Neuronal stem cell (in vitro differentiated cells): ENCODE measurements around the gene SNAI1.

Source experiments
- DNase-seq: peaks from one replicate; pipeline ENCODE4 v3.0.0-alpha.2; 2013; ENCODE audit warnings: low spot score
- H2AFZ ChIP-seq: one replicate; pipeline ENCODE4 v1.6.1; 2013; ENCODE audit warnings: mild to moderate bottlenecking, low read length, inconsistent platforms
- H2AK5ac ChIP-seq: 2 replicates; pipeline ENCODE4 v1.6.1; 2013; ENCODE audit warnings: low read depth, mild to moderate bottlenecking, inconsistent platforms, low read length, moderate library complexity, mixed read lengths
- H2BK120ac ChIP-seq: 2 replicates; pipeline ENCODE4 v1.6.1; 2013; ENCODE audit warnings: low read depth, mild to moderate bottlenecking, inconsistent platforms, low read length, moderate library complexity, mixed read lengths
- H2BK12ac ChIP-seq: one replicate; pipeline ENCODE4 v1.6.1; 2013; ENCODE audit warnings: low read length, inconsistent platforms
- H2BK15ac ChIP-seq: 2 replicates; pipeline ENCODE4 v1.6.1; 2013; ENCODE audit warnings: mild to moderate bottlenecking, low read length, inconsistent platforms, mixed read lengths
- H2BK5ac ChIP-seq: one replicate; pipeline ENCODE4 v1.6.1; 2013; ENCODE audit warnings: inconsistent platforms, mild to moderate bottlenecking, low read length, moderate library complexity
- H3K14ac ChIP-seq: one replicate; pipeline ENCODE4 v1.6.1; 2013; ENCODE audit warnings: low read length, inconsistent platforms
- H3K18ac ChIP-seq: 2 replicates; pipeline ENCODE4 v1.6.1; 2013; ENCODE audit warnings: low read length, inconsistent platforms
- H3K23ac ChIP-seq: 2 replicates; pipeline ENCODE4 v1.6.1; 2013; ENCODE audit warnings: low read depth, mild to moderate bottlenecking, mixed read lengths, low read length, inconsistent platforms; ENCODE audit not compliant: poor library complexity
- H3K27ac ChIP-seq: replicated peaks from 3 replicates; pipeline ENCODE4 v1.5.1; 2013; ENCODE audit warnings: low read length, inconsistent platforms
- H3K27me3 ChIP-seq, 3 experiments: 2 replicates each; pipeline ENCODE4 v1.6.1; 2013; ENCODE audit warnings: low read length in 3 of 3, mild to moderate bottlenecking in 2 of 3, inconsistent platforms in 1 of 3, low read depth in 1 of 3, mixed read lengths in 1 of 3, moderate library complexity in 1 of 3; ENCODE audit not compliant: control insufficient read depth in 3 of 3, insufficient read depth in 3 of 3
- H3K36me3 ChIP-seq, 2 donors: replicated peaks in 1 of 2; 2 replicates each; pipeline ENCODE4 v1.6.1; 2013; ENCODE audit warnings: low read length in 2 of 2; ENCODE audit not compliant: control insufficient read depth in 2 of 2, insufficient read depth in 2 of 2
- H3K4ac ChIP-seq: 2 replicates; pipeline ENCODE4 v1.6.1; 2013; ENCODE audit warnings: inconsistent platforms, mild to moderate bottlenecking, low read length, moderate library complexity
- H3K4me1 ChIP-seq, 2 donors: 1 replicate in 1 of 2; 2 replicates in 1 of 2; pipeline ENCODE4 v1.6.1; 2013; ENCODE audit warnings: low read length in 2 of 2, low read depth in 1 of 2; ENCODE audit not compliant: control insufficient read depth in 2 of 2, insufficient read depth in 1 of 2
- H3K4me2 ChIP-seq: one replicate; pipeline ENCODE4 v1.6.1; 2013; ENCODE audit warnings: mild to moderate bottlenecking, low read length, inconsistent platforms; ENCODE audit not compliant: insufficient read depth, poor library complexity, severe bottlenecking
- H3K4me3 ChIP-seq, 2 donors: 2 replicates each; pipeline ENCODE4 v1.5.1; 2013; ENCODE audit warnings: low read length in 2 of 2, mild to moderate bottlenecking in 2 of 2, inconsistent platforms in 1 of 2, moderate library complexity in 1 of 2
- H3K79me1 ChIP-seq: one replicate; pipeline ENCODE4 v1.6.1; 2013; ENCODE audit warnings: low read depth, mild to moderate bottlenecking, inconsistent platforms, low read length, moderate library complexity
- H3K9ac ChIP-seq: one replicate; pipeline ENCODE4 v1.6.1; 2013; ENCODE audit warnings: mild to moderate bottlenecking, low read depth, low read length, inconsistent platforms; ENCODE audit not compliant: poor library complexity
- H3K9me3 ChIP-seq, 2 donors: replicated peaks in 1 of 2; 2 replicates each; pipeline versions ENCODE3 to v1.6.1; 2013; ENCODE audit warnings: low read length in 2 of 2, mild to moderate bottlenecking in 2 of 2, inconsistent platforms in 1 of 2, low read depth in 1 of 2, mixed read lengths in 1 of 2, moderate library complexity in 1 of 2; ENCODE audit not compliant: control insufficient read depth in 2 of 2, insufficient read depth in 1 of 2
- H4K8ac ChIP-seq: one replicate; pipeline ENCODE4 v1.6.1; 2013; ENCODE audit warnings: low read depth, mild to moderate bottlenecking, inconsistent platforms, low read length, moderate library complexity
- H4K91ac ChIP-seq: one replicate; pipeline ENCODE4 v1.6.1; 2013; ENCODE audit warnings: low read length, low read depth, mild to moderate bottlenecking, inconsistent platforms; ENCODE audit not compliant: poor library complexity
- WGBS, 2 donors: extraction: QIAGEN DNeasy Blood & Tissue Kit; methylation state at CpG; one replicate each; pipeline ENCODE4 v1.1.7; 2013; ENCODE audit warnings: missing lambda C conversion rate in 2 of 2, mixed read lengths in 1 of 2; ENCODE audit not compliant: insufficient read length in 2 of 2, insufficient replicate concordance in 1 of 2; ENCODE audit errors: extremely low coverage in 2 of 2; 5-methylcytosine and 5-hydroxymethylcytosine counted together

SNAI1 gene

DNA sequence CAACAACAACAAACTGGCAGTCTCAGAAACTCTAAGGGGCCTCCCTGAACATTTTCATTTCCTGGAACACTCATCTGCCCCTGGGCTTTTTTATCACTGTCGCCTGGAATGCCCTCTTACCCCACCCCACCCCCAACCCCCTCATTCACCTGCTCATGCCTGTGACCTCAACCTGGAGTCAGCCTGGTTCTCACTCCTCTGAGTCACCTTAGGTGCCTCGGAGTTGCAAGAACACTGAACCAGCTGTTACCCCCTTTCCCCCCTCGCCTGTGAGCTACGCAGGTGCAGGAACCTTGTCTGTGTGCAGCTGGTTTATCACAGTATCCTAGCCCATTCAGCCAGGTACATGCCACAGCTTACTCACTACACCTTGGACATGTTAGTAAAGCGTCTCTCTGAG is 12.8 kb upstream of the SNAI1 start:
- no peak overlapping the region for H3K4me3 ChIP-seq
- H4K8ac ChIP-seq = no peak overlapping the region
- no peak overlapping the region for H3K18ac ChIP-seq
- no peak overlapping the region for H2BK12ac ChIP-seq
- no peak overlapping the region for H3K9ac ChIP-seq
- H3K79me1 ChIP-seq = no peaks in the 10 kb centered on the region
- peaks cover 0 to 2% of the 10 kb centered on the region in 2 donors for H3K4me1 ChIP-seq
- no peak overlapping the region for H2AK5ac ChIP-seq
- WGBS, 2 donors = no CpG with 5 or more reads among the region's 5 CpGs
- H3K4me2 ChIP-seq = no peak overlapping the region
- no peak overlapping the region for H3K27ac ChIP-seq
- peak overlapping the region; percentile 56 for H3K14ac ChIP-seq
- no peaks in the 10 kb centered on the region for H3K9me3 ChIP-seq
- H4K91ac ChIP-seq = no peak overlapping the region
- no peak overlapping the region for H2BK15ac ChIP-seq
- H3K27me3 ChIP-seq = no peaks in the 10 kb centered on the region
- H2AFZ ChIP-seq = no peak overlapping the region
- no peaks in the 10 kb centered on the region for H3K36me3 ChIP-seq
- H2BK120ac ChIP-seq = no peak overlapping the region
- no peak for DNase-seq
- no peak overlapping the region for H2BK5ac ChIP-seq
- H3K4ac ChIP-seq = no peak overlapping the region
- H3K23ac ChIP-seq = no peak overlapping the region

DNA sequence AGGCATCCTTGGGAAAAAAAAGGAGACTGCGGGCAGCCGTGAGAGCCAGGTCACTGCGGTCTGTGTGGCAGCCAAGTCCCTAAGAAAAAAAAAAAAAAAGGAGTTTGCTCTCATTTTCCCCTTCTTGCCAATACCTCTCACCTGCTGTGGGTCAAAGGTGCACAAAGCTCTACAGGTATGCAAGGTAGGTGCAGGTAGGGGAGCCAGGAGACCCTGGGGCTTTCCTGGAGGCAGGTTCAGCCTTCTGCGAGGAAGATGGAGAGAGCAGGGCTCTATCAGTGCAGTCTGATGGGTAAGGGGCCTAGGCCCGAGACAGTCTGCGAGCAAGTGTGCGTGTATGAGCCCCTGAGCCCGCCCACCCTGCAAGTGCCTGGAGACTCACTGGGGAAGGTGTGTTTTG is 12.3 kb upstream of the SNAI1 start:
- Histone ChIP-seq H3K23ac (no peak overlapping the region), H3K36me3 (no peaks in the 10 kb centered on the region), H2AK5ac (no peak overlapping the region), H3K27ac (no peak overlapping the region), H3K14ac (no peak overlapping the region), H2BK120ac (no peak overlapping the region), H3K4me3 (no peak overlapping the region), H2BK12ac (no peak overlapping the region), H3K79me1 (no peaks in the 10 kb centered on the region), H3K4ac (no peak overlapping the region), H3K9ac (no peak overlapping the region), H2BK15ac (no peak overlapping the region), H3K4me2 (no peak overlapping the region), H4K91ac (no peak overlapping the region), H3K27me3 (no peaks in the 10 kb centered on the region), H2BK5ac (no peak overlapping the region), H3K4me1 (peaks cover 0 to 2% of the 10 kb centered on the region in 2 donors), H4K8ac (no peak overlapping the region), H3K9me3 (no peaks in the 10 kb centered on the region), H2AFZ (no peak overlapping the region), H3K18ac (no peak overlapping the region)
- DNase-seq = no peak
- no CpG with 5 or more reads among the region's 8 CpGs for WGBS, 2 donors

DNA sequence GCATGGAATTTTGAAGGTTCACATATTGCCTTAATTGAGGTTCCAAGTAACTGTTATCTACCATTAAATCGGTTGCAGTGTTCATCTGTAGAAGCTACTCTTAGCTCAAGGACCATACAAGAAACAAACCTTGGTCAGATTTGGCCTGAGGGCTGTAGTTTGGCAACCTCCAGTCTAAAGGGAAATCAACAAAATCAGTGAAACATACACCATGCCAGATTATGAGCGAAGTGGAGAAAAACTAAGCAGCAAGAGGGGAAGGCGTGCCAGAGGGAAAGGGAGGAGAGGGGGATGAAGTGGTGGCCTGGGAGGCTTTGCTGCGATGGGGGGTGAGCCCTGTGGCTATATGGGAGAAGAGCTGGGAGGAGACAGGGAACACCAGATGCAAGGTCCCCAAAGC is 8.8 kb upstream of the SNAI1 start:
- no peak overlapping the region for H3K4me3 ChIP-seq
- no peaks in the 10 kb centered on the region for H3K36me3 ChIP-seq
- H3K14ac ChIP-seq = no peak overlapping the region
- no CpG with 5 or more reads among the region's 4 CpGs for WGBS, 2 donors
- no peak overlapping the region for H2AFZ ChIP-seq
- H3K4me2 ChIP-seq = no peak overlapping the region
- DNase-seq = no peak
- no peak overlapping the region for H2AK5ac ChIP-seq
- H3K4me1 ChIP-seq = peaks cover 0 to 2% of the 10 kb centered on the region in 2 donors
- H2BK15ac ChIP-seq = no peak overlapping the region
- H4K91ac ChIP-seq = no peak overlapping the region
- no peaks in the 10 kb centered on the region for H3K79me1 ChIP-seq
- H3K27ac ChIP-seq = no peak overlapping the region
- H2BK5ac ChIP-seq = no peak overlapping the region
- no peak overlapping the region for H3K23ac ChIP-seq
- no peaks in the 10 kb centered on the region for H3K27me3 ChIP-seq
- no peaks in the 10 kb centered on the region for H3K9me3 ChIP-seq
- H2BK12ac ChIP-seq = no peak overlapping the region
- H3K9ac ChIP-seq = no peak overlapping the region
- H3K4ac ChIP-seq = no peak overlapping the region
- no peak overlapping the region for H2BK120ac ChIP-seq
- no peak overlapping the region for H3K18ac ChIP-seq
- H4K8ac ChIP-seq = no peak overlapping the region

DNA sequence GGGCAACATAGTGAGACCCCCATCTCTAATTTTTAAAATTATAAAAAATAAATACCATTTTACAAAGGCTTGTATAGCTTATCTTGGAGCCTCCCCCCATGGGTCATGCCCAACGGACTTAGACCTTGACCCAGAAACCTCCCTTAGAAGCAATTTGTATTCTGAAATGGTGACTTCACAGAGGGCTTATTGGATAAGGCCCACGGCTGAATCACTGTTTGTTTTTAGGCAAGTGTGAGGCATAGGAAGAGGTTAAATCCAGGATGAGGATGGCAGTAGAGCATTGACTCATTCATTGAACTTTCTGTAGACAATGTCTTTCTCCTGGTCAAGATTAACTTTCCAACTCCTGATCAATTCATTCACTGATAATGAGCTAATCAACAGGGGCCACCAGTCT is 6.2 kb upstream of the SNAI1 start:
- WGBS, 2 donors = no CpG with 5 or more reads among the region's 2 CpGs
- no peak overlapping the region for H2BK12ac ChIP-seq
- no peaks in the 10 kb centered on the region for H3K9me3 ChIP-seq
- no peak overlapping the region for H3K27ac ChIP-seq
- no peak overlapping the region for H3K9ac ChIP-seq
- no peak overlapping the region for H2BK5ac ChIP-seq
- DNase-seq = no peak
- peaks cover 0 to 21% (median 7%) of the 10 kb centered on the region in 3 experiments for H3K27me3 ChIP-seq
- no peak overlapping the region for H3K4me2 ChIP-seq
- H2AFZ ChIP-seq = no peak overlapping the region
- no peaks in the 10 kb centered on the region for H3K79me1 ChIP-seq
- H3K4me1 ChIP-seq = peaks cover 5 to 7% of the 10 kb centered on the region in 2 donors
- H3K4ac ChIP-seq = no peak overlapping the region
- no peak overlapping the region for H3K18ac ChIP-seq
- no peak overlapping the region for H2BK120ac ChIP-seq
- no peak overlapping the region for H2AK5ac ChIP-seq
- H4K91ac ChIP-seq = no peak overlapping the region
- no peak overlapping the region for H3K14ac ChIP-seq
- no peak overlapping the region for H3K23ac ChIP-seq
- no peaks in the 10 kb centered on the region for H3K36me3 ChIP-seq
- no peak overlapping the region for H4K8ac ChIP-seq
- H2BK15ac ChIP-seq = no peak overlapping the region
- no peak overlapping the region for H3K4me3 ChIP-seq
